GM12873 (cell line): Measurements from ENCODE around the gene PHACTR1.

Source experiments
- CTCF ChIP-seq: IDR thresholded peaks from 2 replicates; pipeline ENCODE4 v1.5.1; 2012; ENCODE audit warnings: low read depth, mild to moderate bottlenecking, moderate library complexity, low read length, control low read depth; ENCODE audit not compliant: insufficient read depth; ENCODE audit errors: missing control alignments

The PHACTR1 gene

GRCh38 chr6:12806136-12806535 lies 89.6 kb downstream of the PHACTR1 start:
- TF ChIP-seq CTCF = no peak

- TF ChIP-seq CTCF = no peak
These were observed 90.2 kb downstream of the PHACTR1 start for GRCh38 chr6:12806796-12807195.

GRCh38 chr6:12811519-12811918 lies 95.0 kb downstream of the PHACTR1 start:
- TF ChIP-seq CTCF = no peak

GRCh38 chr6:12813321-12813720 lies 96.8 kb downstream of the PHACTR1 start:
- no peak for TF ChIP-seq CTCF

- TF ChIP-seq CTCF = no peak
These were observed 97.4 kb downstream of the PHACTR1 start for GRCh38 chr6:12814015-12814414.

- no peak for TF ChIP-seq CTCF
These were observed 98.5 kb downstream of the PHACTR1 start for GRCh38 chr6:12815089-12815488.

- no peak for TF ChIP-seq CTCF
These were observed 99.5 kb downstream of the PHACTR1 start for GRCh38 chr6:12815884-12816600.
